Motor neuron (in vitro differentiated cells): ENCODE results near the gene SUGT1. TPM values are rescaled to one million over a fixed set of nuclear protein-coding genes. Genes with fewer than 3 reads are reported as not detected.
A peak's percentile ranks its signal among the peaks of the same experiment; 100 is the strongest.

Source experiments
- ATAC-seq, 8 experiments: fragments of 200-7000 bp; cut with Tn5 transposase; replicated peaks in 6 of 8; 2 replicates each; pipeline ENCODE4 v1.8.0; 2021; ENCODE audit warnings: mild to moderate bottlenecking in 8 of 8, moderate library complexity in 8 of 8
- H3K27ac ChIP-seq, 2 donors: fragments of 250-450 bp; sonication (Bioruptor Pico); 2 replicates each; pipeline ENCODE4 v1.9.0; 2021; ENCODE audit warnings: antibody characterized with exemption in 2 of 2, mild to moderate bottlenecking in 2 of 2, moderate library complexity in 1 of 2
- H3K4me1 ChIP-seq, 2 donors: fragments of 250-450 bp; sonication (Bioruptor Pico); replicated peaks in 1 of 2; 2 replicates each; pipeline ENCODE4 v1.6.1; 2021; ENCODE audit warnings: antibody characterized with exemption in 2 of 2, mild to moderate bottlenecking in 2 of 2, moderate library complexity in 1 of 2
- H3K4me3 ChIP-seq, 5 donors: fragments of 250-450 bp; sonication (Bioruptor Pico); 2 replicates each; pipeline ENCODE4 v1.9.0; 2021; ENCODE audit warnings: antibody characterized with exemption in 5 of 5, mild to moderate bottlenecking in 5 of 5, moderate library complexity in 4 of 5
- WGBS, 10 experiments: fragments of 450-650 bp; shearing (Covaris generic); methylation state at CpG; one replicate each; pipeline ENCODE4 v1.0.0; 2022; 5-methylcytosine and 5-hydroxymethylcytosine counted together
- in situ Hi-C, 9 experiments: fragments of 400-800 bp; cut with MboI; loops; one replicate each; pipeline ENCODE4 v1.15.0; 2021; ENCODE audit warnings: low sequenced_read_pairs in 9 of 9, low pct_unique_long_range_greater_than_20kb in 2 of 9; ENCODE audit not compliant: unreplicated experiment in 9 of 9
- total RNA-seq, 8 experiments: library from RNA; unstranded; fragments of 300-600 nt; gene quantifications; 2 replicates each; pipeline versions ENCODE4 v1.2.3 to v1.2.4, GENCODE V29; 2022

The SUGT1 gene
- total RNA-seq, 8 experiments from 2014 or later = 55.3 to 68.2 (median 62.3) TPM

DNA sequence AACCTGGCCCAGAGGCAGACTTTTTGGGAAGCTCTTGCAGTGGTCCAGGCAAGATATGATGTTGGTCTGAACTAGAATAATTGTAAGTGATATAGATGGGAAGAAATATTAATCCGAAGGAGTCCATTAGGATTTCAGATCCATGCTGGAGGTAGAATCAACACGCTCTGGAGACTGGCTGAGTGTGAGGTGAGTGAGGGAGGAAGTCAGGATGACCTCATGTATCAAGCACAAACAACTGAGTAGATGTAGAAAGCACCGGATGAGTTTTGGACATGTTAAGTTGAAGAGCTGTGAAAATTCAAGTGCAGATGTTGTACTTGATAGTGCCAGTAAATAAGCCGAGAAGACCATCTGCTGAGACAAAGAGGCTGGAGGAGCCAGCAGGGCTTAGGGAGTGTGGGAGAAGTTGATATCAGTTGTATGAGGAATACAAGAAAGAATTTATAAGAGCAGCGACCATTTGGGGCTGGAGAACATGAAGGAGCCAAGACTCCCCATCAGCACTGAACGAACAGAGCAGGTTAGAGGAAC, 92.3 kb downstream of the SUGT1 start:
- Histone ChIP-seq H3K4me3 (no peak overlapping the region), H3K27ac (no peak overlapping the region), H3K4me1 (peaks cover 6 to 16% of the 10 kb centered on the region in 2 donors)
- in situ Hi-C loops = no loop called here
- 4 to 100% (median 83%) methylated on average over 2 to 5 of the region's 6 CpGs; no CpG with 5 or more reads in 2 of the 10 experiments for WGBS, 10 experiments
- ATAC-seq = no peak

DNA sequence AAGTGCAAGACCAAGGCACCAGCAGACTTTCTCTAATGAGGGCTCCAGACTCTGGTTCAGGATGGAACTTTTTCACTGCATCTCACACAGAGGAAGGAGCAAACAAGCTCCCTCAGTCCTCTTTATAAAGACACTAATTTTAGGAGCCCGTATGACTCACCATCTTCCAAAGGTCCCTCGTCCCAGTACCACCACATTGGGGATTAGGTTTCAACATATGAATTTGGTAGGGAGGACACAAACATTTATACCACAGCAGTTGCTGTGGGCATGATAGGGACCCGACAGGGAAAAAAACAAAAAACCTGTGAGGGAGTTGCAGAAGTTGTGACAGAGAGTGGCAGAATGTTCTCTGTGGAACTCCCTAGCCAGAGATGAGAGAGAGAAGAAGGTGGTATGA, 93.5 kb downstream of the SUGT1 start:
- H3K27ac ChIP-seq = no peak overlapping the region
- no peak for ATAC-seq
- no peak overlapping the region for H3K4me3 ChIP-seq
- WGBS, 10 experiments = 0 to 85% (median 70%) methylated on average over 1 to 3 of the region's 3 CpGs; no CpG with 5 or more reads in 2 of the 10 experiments
- in situ Hi-C loops = no loop called here
- H3K4me1 ChIP-seq = peaks cover 6 to 16% of the 10 kb centered on the region in 2 donors

DNA sequence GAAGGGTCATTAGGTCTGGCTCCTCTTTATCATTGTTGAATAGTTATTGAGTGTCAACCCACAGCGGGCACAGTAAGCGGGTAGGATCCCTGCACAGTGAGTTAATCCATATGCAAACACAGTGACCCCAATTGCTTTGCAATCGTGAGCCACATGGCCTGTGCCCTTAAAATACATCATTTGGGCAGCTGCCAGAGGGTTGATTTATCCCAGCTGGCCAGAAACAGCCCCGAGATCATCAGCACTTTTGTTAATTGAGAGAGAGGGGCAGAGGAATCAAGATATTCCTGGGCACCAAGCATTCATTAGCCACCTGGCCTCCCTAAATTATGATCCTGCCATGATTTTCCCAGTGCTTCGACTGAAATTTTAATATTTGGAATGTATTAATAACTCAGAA, 96.8 kb downstream of the SUGT1 start:
- peak in 5 of 8 experiments; percentile 45 to 76 (median 60) for ATAC-seq
- Histone ChIP-seq H3K4me1 (peaks cover 6 to 12% of the 10 kb centered on the region in 2 donors), H3K4me3 (no peak overlapping the region), H3K27ac (no peak overlapping the region)
- WGBS, 10 experiments = 0 to 31% (median 15%) methylated on average over 1 to 4 of the region's 5 CpGs; no CpG with 5 or more reads in 2 of the 10 experiments
- in situ Hi-C loops = no loop called here

Other genes starting within 250 kb of the SUGT1 start
- 1 to 10 TPM in 4 of 8 experiments, under 1 TPM in 4; 0.40 to 3.2 (median 1.2) TPM for gene THSD1, start 246.7 kb upstream of the SUGT1 start, total RNA-seq
- 10 to 100 TPM; 22.3 to 61.9 (median 31.3) TPM for gene VPS36, start 202.2 kb upstream of the SUGT1 start, total RNA-seq
- gene CKAP2, start 197.4 kb upstream of the SUGT1 start, total RNA-seq = 10 to 100 TPM; 12.9 to 87.3 (median 22.1) TPM
- 10 to 100 TPM in 7 of 8 experiments, 1 to 10 TPM in 1; 8.1 to 28.4 (median 15.9) TPM for gene HNRNPA1L2, start 10.4 kb upstream of the SUGT1 start, total RNA-seq
- gene CNMD, start 87.0 kb downstream of the SUGT1 start, total RNA-seq = 1 to 10 TPM in 1 of 8 experiments, under 1 TPM in 6, not detected in 1; 0.27 to 1.0 (median 0.38) TPM
- gene PCDH8, start 195.8 kb downstream of the SUGT1 start, total RNA-seq = 10 to 100 TPM in 5 of 8 experiments, under 1 TPM in 1, not detected in 2; 0.14 to 99.5 (median 27.3) TPM